ENCODE results near the gene STAT5A.
"Not testable (repeated sequence)": the region's sequence is repeated elsewhere in the genome, so short reads cannot be mapped to it uniquely, and the experiment has no call there.

Gene STAT5A

GRCh38 chr17:42287977-42288802 is at the start of gene STAT5A:
TSS of gene STAT5A (plus strand) at chr17:42288498. CDS start at chr17:42289412, 914 bp downstream.
- DNase-seq (ENCODE audit: low spot score), result peak; percentile 43

GRCh38 chr17:42239576-42239975 is 48.7 kb upstream of the STAT5A start:
- DNase-seq (ENCODE audit: low spot score), result not testable (repeated sequence)

GRCh38 chr17:42240201-42240600 is 48.1 kb upstream of the STAT5A start:
- no peak for DNase-seq (ENCODE audit: low spot score)

- DNase-seq (ENCODE audit: low spot score), result not testable (repeated sequence)
Measured at GRCh38 chr17:42240863-42241262, 47.4 kb upstream of the STAT5A start.

- DNase-seq (ENCODE audit: low spot score), result no peak
Measured at GRCh38 chr17:42241871-42242270, 46.4 kb upstream of the STAT5A start.

GRCh38 chr17:42243493-42243982 is 44.8 kb upstream of the STAT5A start:
- DNase-seq (ENCODE audit: low spot score), result no peak

- not testable (repeated sequence) for DNase-seq (ENCODE audit: low spot score)
Measured at GRCh38 chr17:42244116-42244515, 44.2 kb upstream of the STAT5A start.

- not testable (repeated sequence) for DNase-seq (ENCODE audit: low spot score)
Measured at GRCh38 chr17:42245183-42245582, 43.1 kb upstream of the STAT5A start.

GRCh38 chr17:42246515-42246914 is 41.8 kb upstream of the STAT5A start:
- DNase-seq (ENCODE audit: low spot score), result no peak

- no peak for DNase-seq (ENCODE audit: low spot score)
Measured at GRCh38 chr17:42247734-42248133, 40.6 kb upstream of the STAT5A start.

- DNase-seq (ENCODE audit: low spot score), result peak; percentile 47
Measured at GRCh38 chr17:42248351-42249179, 39.7 kb upstream of the STAT5A start.

GRCh38 chr17:42249681-42250446 is 38.4 kb upstream of the STAT5A start:
- no peak for DNase-seq (ENCODE audit: low spot score)

- no peak for DNase-seq (ENCODE audit: low spot score)
Measured at GRCh38 chr17:42251115-42251514, 37.2 kb upstream of the STAT5A start.

- DNase-seq (ENCODE audit: low spot score), result peak; percentile 30
Measured at GRCh38 chr17:42252597-42253550, 35.4 kb upstream of the STAT5A start.

GRCh38 chr17:42253578-42253977 is 34.7 kb upstream of the STAT5A start:
- no peak for DNase-seq (ENCODE audit: low spot score)

- no peak for DNase-seq (ENCODE audit: low spot score)
Measured at GRCh38 chr17:42255445-42255844, 32.9 kb upstream of the STAT5A start.

- no peak for DNase-seq (ENCODE audit: low spot score)
Measured at GRCh38 chr17:42260318-42260717, 28.0 kb upstream of the STAT5A start.

GRCh38 chr17:42264366-42264765 is 23.9 kb upstream of the STAT5A start:
- DNase-seq (ENCODE audit: low spot score), result not testable (repeated sequence)

- no peak for DNase-seq (ENCODE audit: low spot score)
Measured at GRCh38 chr17:42266462-42266861, 21.8 kb upstream of the STAT5A start.

GRCh38 chr17:42266918-42267766 is 21.2 kb upstream of the STAT5A start:
- DNase-seq (ENCODE audit: low spot score), result peak; percentile 92
